Measurements from ENCODE around the gene ALG12. TPM values are rescaled to one million over a fixed set of nuclear protein-coding genes. Genes with fewer than 3 reads are reported as not detected.

Gene ALG12
- total and polyA plus RNA-seq, 2 of the 13 experiments (the other 11 are each of a cell fraction or from before 2014, with no cell fraction given), result 7.8 to 15.8 TPM

DNA sequence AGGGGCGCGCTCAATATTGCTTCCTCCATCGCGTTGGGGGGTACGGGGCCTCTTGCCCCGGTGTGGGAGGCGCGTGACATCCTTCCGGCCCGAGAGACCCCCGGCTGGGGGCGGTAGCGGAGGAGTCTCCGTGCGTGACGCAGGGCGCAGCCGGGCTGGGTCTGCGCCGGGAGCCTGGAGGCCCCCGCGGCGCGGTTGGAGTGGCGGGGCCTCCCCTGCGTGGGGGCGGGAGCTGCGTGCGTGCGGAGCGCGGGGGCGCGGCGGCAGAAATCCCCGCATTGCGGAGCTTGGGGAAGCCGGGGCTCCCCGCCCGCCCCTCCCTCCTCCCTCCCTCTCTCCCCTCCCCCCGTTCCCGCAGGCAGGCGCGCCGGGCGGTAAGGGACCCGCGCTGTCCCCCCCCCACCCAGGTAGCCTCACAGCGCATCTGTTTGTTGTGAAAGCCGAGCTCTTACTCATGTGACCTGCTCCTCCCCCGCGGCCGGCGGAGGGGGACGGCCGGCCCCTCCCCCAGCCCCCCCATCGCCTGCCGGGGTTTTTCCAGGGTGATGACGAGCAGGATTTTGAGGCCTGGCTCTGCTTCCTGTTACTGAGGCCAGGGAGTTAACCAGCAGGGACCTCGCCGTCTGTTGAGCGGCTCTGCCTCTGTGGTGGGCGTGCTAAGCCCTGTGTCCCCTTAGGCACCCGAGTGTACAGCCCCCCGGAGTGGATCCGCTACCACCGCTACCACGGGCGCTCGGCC lies 43.9 kb upstream of the ALG12 start (continued):
- peak; percentile 42; the same call in 1 of the 2 replicates for TF ChIP-seq ARID5B (CRISPR knock-in tag; IDR thresholded peaks at IDR 0.05)
- TF ChIP-seq GFI1 (CRISPR knock-in tag; IDR thresholded peaks at IDR 0.05; ENCODE audit: borderline replicate concordance), result no peak
- no peak for TF ChIP-seq PPARG (CRISPR knock-in tag; conservative IDR thresholded peaks at IDR 0.05)
- TF ChIP-seq ZNF224 (CRISPR knock-in tag; IDR thresholded peaks at IDR 0.05), result no peak
- no peak for TF ChIP-seq BCL6 (CRISPR knock-in tag; IDR thresholded peaks at IDR 0.05)
- no peak for TF ChIP-seq RFX1 (IDR thresholded peaks at IDR 0.05)
- TF ChIP-seq EP300 (IDR thresholded peaks at IDR 0.05; ENCODE audit: low read depth in 2 of 2, low read length in 2 of 2), result peak in 1 of 2 experiments; percentile 64; a peak in 1 of 4 replicates
- TF ChIP-seq EP300 (CRISPR knock-in tag; IDR thresholded peaks at IDR 0.05; ENCODE audit: borderline replicate concordance), result no peak
- no peak for TF ChIP-seq FOXK2 (IDR thresholded peaks at IDR 0.05)
- peak; percentile 64 for TF ChIP-seq MEF2D (CRISPR knock-in tag; IDR thresholded peaks at IDR 0.05)
- TF ChIP-seq, protein P1, sequence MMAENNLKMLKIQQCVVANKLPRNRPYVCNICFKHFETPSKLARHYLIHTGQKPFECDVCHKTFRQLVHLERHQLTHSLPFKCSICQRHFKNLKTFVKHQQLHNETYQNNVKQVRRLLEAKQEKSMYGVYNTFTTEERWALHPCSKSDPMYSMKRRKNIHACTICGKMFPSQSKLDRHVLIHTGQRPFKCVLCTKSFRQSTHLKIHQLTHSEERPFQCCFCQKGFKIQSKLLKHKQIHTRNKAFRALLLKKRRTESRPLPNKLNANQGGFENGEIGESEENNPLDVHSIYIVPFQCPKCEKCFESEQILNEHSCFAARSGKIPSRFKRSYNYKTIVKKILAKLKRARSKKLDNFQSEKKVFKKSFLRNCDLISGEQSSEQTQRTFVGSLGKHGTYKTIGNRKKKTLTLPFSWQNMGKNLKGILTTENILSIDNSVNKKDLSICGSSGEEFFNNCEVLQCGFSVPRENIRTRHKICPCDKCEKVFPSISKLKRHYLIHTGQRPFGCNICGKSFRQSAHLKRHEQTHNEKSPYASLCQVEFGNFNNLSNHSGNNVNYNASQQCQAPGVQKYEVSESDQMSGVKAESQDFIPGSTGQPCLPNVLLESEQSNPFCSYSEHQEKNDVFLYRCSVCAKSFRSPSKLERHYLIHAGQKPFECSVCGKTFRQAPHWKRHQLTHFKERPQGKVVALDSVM (CRISPR knock-in tag; IDR thresholded peaks at IDR 0.05), result no peak
- TF ChIP-seq POLR2AphosphoS5 (IDR thresholded peaks at IDR 0.05; ENCODE audit: low read depth, low read length), result peak; percentile 38; the same call in 1 of the 2 replicates
- TF ChIP-seq NPAS2 (CRISPR knock-in tag; IDR thresholded peaks at IDR 0.05; ENCODE audit: borderline replicate concordance), result no peak
- peak; percentile 29 for TF ChIP-seq ASH2L (IDR thresholded peaks at IDR 0.05; ENCODE audit: insufficient read length, low read depth, low read length)
- no peak for TF ChIP-seq ZFP36L1 (CRISPR knock-in tag; IDR thresholded peaks at IDR 0.05)
- TF ChIP-seq, protein P2, sequence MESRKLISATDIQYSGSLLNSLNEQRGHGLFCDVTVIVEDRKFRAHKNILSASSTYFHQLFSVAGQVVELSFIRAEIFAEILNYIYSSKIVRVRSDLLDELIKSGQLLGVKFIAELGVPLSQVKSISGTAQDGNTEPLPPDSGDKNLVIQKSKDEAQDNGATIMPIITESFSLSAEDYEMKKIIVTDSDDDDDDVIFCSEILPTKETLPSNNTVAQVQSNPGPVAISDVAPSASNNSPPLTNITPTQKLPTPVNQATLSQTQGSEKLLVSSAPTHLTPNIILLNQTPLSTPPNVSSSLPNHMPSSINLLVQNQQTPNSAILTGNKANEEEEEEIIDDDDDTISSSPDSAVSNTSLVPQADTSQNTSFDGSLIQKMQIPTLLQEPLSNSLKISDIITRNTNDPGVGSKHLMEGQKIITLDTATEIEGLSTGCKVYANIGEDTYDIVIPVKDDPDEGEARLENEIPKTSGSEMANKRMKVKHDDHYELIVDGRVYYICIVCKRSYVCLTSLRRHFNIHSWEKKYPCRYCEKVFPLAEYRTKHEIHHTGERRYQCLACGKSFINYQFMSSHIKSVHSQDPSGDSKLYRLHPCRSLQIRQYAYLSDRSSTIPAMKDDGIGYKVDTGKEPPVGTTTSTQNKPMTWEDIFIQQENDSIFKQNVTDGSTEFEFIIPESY (CRISPR knock-in tag; IDR thresholded peaks at IDR 0.05), result 0 out of 2 replicates have a peak, but pooled peaks have one; percentile 12
- 0 out of 2 replicates have a peak, but pooled peaks have one; percentile 43 for TF ChIP-seq ZMYM3 (CRISPR knock-in tag; IDR thresholded peaks at IDR 0.05)
- TF ChIP-seq ZNF160 (CRISPR knock-in tag; IDR thresholded peaks at IDR 0.05), result no peak
- peak; percentile 5; the same call in 1 of the 2 replicates for TF ChIP-seq ARNT2 (CRISPR knock-in tag; IDR thresholded peaks at IDR 0.05; ENCODE audit: low read depth)
- no peak for TF ChIP-seq HDAC6 (IDR thresholded peaks at IDR 0.05; ENCODE audit: low read depth, low read length)
- TF ChIP-seq ZNF724P (CRISPR knock-in tag; IDR thresholded peaks at IDR 0.05; ENCODE audit: borderline replicate concordance), result 0 out of 2 replicates have a peak, but pooled peaks have one; percentile 28
- TF ChIP-seq SRF (IDR thresholded peaks at IDR 0.05; ENCODE audit: low read depth, low read length), result no peak
- TF ChIP-seq ZKSCAN1 (IDR thresholded peaks at IDR 0.05; ENCODE audit: low read length), result no peak
